Lower leg skin (tissue), 3 donors: ENCODE data around the gene TBX18.

Source experiments
- POLR2A ChIP-seq, 2 donors: fragments of 450-650 bp; IDR thresholded peaks; one replicate each; pipeline ENCODE4 v1.6.1; 2016 to 2017; ENCODE audit warnings: antibody characterized with exemption in 2 of 2, mild to moderate bottlenecking in 1 of 2, moderate library complexity in 1 of 2
- TF ChIP-seq, protein P1 (sequence below), 3 donors: fragments of 450-650 bp; IDR thresholded peaks; one replicate each; pipeline ENCODE4 v1.5.1; 2016; ENCODE audit warnings: antibody characterized with exemption in 3 of 3, mild to moderate bottlenecking in 3 of 3, moderate library complexity in 2 of 3

- TF ChIP-seq, protein P1, sequence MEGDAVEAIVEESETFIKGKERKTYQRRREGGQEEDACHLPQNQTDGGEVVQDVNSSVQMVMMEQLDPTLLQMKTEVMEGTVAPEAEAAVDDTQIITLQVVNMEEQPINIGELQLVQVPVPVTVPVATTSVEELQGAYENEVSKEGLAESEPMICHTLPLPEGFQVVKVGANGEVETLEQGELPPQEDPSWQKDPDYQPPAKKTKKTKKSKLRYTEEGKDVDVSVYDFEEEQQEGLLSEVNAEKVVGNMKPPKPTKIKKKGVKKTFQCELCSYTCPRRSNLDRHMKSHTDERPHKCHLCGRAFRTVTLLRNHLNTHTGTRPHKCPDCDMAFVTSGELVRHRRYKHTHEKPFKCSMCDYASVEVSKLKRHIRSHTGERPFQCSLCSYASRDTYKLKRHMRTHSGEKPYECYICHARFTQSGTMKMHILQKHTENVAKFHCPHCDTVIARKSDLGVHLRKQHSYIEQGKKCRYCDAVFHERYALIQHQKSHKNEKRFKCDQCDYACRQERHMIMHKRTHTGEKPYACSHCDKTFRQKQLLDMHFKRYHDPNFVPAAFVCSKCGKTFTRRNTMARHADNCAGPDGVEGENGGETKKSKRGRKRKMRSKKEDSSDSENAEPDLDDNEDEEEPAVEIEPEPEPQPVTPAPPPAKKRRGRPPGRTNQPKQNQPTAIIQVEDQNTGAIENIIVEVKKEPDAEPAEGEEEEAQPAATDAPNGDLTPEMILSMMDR (IDR thresholded peaks at IDR 0.05) = no peak
- no peak for TF ChIP-seq POLR2A (IDR thresholded peaks at IDR 0.05)
Observed at GRCh38 chr6:84671183-84671582, 93.2 kb downstream of the TBX18 start.
